T-helper 22 cell (primary cell): ENCODE results near the gene DPYSL3.

ENCODE experiments used
- DNase-seq: peaks from one replicate; pipeline ENCODE4 v3.0.0-alpha.2; 2020; ENCODE audit warnings: low read depth

DPYSL3 gene

DNA sequence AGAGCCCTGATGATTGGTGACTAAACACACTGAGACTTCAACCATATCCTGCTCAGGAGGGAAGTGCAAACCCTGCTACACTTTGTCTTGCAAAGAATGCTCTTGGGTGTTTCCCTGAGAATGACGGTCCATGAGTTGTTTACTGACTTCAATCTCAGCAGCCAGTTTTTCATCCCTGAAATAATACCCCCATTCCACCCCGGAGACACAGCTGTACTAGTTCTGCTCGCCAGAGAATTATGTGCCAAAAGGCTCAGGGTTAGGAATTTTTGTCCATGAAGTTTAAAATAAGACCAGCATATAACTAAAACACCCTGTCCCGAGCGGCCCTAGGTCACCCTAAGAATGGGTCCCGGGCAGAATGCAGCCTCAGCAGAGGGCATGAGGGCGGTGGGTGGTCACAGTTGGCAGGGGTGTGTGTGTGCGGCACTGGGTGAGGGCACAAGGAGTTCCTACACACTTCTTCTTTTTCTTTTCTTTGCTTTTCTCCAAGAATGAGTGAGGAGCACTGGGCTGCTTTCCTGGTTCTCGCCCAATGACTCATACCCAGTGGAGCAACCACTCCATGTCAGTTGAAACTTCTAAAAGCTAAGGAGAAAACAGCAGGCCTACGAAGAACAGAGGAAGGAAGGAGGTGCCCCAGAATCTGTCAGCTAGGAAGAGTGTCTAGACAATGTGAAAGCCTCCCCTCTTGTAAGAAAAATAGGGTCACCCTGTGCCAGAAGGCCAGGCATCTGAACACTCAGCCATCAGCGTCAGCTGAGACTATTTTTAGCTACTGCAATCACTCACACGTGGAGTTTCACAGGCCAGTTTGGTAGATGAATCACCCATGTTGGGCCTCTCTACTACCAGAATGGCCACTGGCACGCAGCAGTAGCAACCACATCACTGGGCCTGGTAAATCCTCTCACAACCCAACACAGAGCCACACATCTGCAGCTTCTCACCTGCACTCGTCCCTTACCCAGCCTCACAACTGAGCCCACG lies 105.9 kb downstream of the DPYSL3 start:
- no peak for DNase-seq

- DNase-seq, result no peak
Observed at GRCh38 chr5:147400881-147401280, 109.0 kb downstream of the DPYSL3 start.

- no peak for DNase-seq
Observed at GRCh38 chr5:147400126-147400809, 109.6 kb downstream of the DPYSL3 start.

DNA sequence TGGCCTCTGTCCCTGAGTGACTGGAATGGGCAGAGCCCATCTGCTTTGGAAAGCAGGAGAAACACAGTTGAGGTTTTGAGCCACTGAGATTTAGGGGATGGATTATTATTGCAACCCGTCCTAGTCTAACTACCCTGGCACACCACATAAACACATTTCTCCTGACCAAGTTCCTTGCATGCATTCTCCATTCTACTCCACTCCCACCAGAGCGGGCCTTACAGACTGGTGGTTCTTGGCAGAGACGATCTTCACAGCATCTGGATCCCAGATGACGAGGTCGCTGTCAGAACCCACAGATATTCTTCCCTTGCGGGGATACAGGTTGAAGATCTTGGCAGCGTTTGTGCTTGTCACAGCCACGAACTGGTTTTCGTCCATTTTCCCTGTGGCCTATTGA lies 111.0 kb downstream of the DPYSL3 start:
- no peak for DNase-seq

GRCh38 chr5:147397616-147398015 lies 112.3 kb downstream of the DPYSL3 start:
- DNase-seq, result no peak

DNA sequence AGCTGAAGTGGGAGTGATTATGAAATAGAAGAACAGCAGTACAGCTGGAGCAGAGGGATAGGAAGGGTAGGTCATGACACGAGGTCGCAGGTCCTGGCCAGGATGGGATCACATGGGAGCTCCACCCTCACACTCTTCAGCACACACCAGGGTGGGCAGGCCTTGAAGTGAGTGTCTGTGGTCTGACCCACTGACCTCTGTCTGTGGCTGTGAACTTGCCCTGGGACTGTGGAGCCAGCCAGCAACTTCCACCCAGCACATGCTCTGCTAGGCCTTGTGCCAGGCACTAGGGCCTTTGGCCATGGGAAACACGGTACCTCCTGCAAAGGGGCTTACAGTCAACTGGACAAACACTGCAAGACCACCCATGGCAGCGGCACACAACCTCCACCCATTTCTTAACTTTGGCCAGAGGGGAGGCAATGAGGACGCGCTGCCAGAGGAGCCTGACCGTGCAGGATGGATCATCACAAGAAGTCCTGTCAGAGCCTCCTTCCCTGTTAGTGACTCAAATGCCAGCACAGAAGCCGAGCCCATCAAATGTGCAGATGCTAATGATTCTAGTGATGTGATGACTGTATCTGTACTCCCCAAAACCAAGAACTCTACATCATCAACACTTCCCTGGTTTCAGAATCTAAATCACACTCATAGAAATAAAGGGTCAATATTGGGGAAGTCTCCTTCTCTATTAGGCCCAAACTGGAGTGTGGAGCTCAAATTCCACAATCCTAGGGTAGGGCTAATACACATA lies 113.6 kb downstream of the DPYSL3 start:
- DNase-seq, result no peak

GRCh38 chr5:147393874-147394672 lies 115.8 kb downstream of the DPYSL3 start:
- no peak for DNase-seq

- DNase-seq, result no peak
Observed at GRCh38 chr5:147391781-147392180, 118.1 kb downstream of the DPYSL3 start.

GRCh38 chr5:147390654-147391225 lies 119.1 kb downstream of the DPYSL3 start:
- DNase-seq, result no peak

DNA sequence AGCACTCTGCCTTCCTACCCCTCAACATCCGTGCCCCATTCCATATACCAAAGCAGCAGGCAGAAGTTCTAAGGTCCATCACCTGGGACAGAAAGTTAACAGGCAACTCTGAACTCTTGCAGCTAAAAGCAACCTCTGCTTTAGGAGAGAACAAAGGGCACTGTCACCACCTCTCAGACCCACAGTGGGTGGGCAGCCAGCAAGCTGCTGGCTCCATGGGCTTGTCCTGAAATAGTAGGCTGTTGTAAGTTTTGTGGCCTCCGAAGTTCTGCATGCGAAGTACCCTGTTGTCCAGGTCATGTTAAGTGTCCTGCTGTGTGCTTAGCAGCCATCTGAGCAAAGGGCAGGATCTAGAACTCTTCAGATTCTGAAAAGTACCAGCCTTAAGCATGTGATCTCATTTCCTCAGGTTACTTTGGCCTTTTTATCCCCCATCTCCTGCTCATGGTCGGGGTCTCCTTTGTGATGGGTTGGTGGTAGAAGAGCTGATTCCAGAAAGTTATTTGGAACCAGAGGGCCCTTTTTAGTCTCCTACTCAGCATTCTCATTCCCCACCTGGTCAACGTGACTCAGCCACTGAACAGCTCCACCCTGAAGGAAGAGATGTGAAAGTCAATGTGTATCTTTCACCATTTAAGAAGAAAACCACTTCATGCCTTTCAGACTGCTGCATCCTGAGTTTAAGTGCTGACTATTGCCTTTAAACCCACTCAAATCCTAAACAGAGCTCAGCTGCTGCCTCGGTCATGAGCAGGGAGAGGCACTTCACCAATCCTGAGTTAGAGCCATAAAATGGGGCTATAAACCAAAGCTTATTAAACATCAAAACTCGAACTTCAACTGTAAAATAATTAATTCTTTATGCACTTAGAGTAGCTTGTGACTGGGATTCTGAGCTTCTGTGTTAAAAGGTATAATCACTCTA lies 121.4 kb downstream of the DPYSL3 start:
- DNase-seq, result no peak

GRCh38 chr5:147387109-147387508 lies 122.8 kb downstream of the DPYSL3 start:
- no peak for DNase-seq

DNA sequence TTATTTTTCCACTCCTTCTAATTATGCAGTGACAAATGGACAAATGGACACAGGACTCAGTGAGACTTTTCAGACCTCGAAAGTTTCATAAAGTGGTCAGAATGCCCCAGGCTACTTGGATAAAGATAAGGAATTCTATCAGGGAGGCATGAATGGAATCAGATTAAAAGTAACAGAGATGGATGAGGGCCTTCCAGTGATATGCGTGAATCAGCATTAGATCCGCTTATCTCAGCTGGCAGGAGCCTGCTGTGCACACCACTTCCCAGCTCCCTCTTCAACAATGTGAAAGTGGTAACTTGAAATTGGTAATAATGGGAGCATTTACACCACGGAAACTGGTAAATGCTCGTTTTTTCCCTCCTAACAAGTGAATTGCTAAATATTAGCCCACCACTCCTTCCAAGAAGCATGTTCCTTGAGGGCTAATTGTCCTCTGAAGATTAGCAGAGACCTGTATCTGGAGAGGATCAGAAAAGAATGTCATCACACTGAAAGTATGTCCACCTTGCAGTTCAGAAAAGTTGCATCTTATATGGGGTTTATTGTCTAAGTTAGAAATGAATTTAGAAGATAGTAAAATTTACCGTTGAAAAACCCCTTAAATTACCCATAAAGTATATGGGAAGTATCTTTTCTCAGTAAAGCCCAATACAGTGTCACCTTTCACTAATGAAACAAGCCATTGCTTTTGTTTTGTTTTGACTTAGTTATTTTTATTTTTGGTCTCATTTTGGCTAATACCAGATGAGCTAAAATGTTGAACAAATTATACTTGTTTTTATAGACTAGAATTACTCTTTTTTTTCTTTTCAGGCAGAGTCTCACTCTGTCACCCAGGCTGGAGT lies 125.3 kb downstream of the DPYSL3 start:
- DNase-seq, result no peak

DNA sequence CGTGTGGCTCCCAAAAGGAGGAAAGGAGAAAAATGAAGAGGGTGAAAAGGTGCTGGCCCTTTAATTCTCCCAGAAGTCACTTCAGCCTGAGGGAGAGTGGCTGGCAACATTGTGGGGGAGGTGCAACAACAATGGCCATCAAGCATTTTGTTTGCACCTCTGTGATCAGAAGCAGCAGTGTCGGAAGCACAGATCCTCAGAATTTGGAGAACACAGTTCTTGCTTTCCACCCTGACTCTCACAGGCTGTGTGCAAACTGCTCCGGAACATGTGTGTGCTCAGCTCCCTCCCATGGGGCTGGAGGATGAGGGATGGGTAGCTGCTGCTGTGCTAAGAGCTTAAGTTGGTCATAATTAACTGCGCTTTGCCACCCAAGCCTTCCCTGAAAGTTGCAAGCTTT lies 127.1 kb downstream of the DPYSL3 start:
- DNase-seq, result no peak

- DNase-seq, result no peak
Observed at GRCh38 chr5:147381555-147381954, 128.3 kb downstream of the DPYSL3 start.

DNA sequence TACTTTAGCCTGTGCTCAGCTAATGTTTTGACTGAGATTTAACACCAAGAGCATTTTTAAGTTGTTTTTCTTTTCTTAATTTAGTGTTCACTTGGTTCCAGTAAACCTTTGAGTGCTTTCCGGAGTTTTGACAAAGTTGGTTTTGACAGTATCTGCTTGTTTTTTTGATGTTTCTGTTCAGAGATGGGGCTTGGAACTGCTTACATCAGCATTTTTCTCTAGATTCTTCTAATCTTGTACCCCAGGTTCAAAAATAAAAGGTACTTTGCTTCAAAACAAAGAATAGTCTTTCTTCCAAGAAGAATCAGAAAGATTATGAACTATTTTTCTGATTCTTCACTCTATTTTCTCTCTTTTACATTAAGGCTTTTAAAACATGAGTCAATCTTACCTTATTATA lies 132.2 kb downstream of the DPYSL3 start:
- no peak for DNase-seq

DNA sequence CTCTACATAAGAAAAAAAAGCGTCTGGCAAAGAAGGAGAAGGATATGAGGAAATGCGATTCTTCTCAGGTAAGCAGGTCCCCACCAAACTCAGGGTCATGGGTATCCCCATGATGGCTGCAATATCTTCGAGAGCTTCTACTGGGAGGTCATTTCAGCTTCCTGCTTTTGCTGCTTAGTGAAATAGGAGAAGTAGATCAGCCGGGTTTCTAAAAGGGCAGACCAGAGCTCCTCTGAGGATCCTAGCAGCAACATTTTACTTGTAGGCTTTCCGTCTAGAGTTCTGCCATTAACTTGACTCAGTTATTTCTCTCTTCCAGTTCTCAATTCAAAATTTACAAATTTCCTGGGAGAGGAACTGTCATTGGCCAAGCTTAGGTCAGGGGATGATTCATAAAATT lies 134.7 kb downstream of the DPYSL3 start:
- DNase-seq, result no peak

DNA sequence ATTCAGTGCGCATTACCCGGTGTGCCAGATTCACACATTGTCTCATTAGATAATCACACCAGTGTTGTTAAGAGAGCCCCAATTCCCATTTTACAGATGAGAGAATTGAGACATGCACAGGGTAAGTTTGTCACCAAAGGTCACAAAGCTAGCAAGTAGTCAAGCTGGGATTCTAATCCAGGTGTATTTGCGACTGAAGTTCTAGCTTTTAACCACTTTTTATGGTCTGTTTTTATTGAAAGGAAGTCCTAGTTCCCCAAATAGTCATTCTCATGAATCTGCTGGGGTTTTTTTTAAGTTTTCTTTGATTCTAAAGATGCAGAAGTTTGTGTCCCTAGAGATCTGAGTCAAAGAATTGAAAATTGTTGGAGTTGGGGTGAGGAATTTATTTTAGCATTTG lies 136.5 kb downstream of the DPYSL3 start:
- no peak for DNase-seq

GRCh38 chr5:147372191-147372590 lies 137.7 kb downstream of the DPYSL3 start:
- DNase-seq, result no peak

DNA sequence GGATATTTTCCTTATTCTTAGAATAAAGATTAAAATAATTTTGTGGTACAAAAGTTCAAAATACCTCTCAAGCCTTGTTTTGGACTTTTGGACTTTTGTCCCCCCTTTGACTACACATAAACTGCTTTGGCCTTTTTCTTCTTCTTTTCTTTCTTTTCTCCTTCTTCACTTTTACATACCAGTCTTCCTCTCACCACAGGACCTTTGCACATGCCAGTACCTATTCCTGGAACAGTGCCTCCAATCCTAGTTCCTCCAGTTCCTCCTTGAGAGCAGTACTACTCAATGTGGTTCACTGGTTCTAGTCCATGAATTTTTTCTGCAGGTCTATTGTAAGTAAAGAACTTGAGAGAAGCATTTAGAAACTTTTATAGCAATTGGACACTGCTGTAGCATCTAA lies 138.6 kb downstream of the DPYSL3 start:
- no peak for DNase-seq
